Kidney epithelial cell (primary cell): ENCODE results near the gene PLIN3. TPM values are rescaled to one million over a fixed set of nuclear protein-coding genes. Genes with fewer than 3 reads are reported as not detected.
"Not testable (repeated sequence)": the region's sequence is repeated elsewhere in the genome, so short reads cannot be mapped to it uniquely, and the experiment has no call there.

Source experiments
- DNase-seq: peaks from one replicate; pipeline ENCODE4 v3.0.0-alpha.2; 2010; ENCODE audit warnings: low read depth
- H3K27me3 ChIP-seq: 2 replicates; pipeline ENCODE4 v1.6.0; 2011; ENCODE audit warnings: low read length; ENCODE audit not compliant: control insufficient read depth, insufficient read depth
- H3K36me3 ChIP-seq: 2 replicates; pipeline ENCODE4 v1.5.1; 2011; ENCODE audit warnings: low read length; ENCODE audit not compliant: control insufficient read depth, insufficient read depth
- H3K4me3 ChIP-seq: 2 replicates; pipeline ENCODE4 v1.5.1; 2011; ENCODE audit warnings: low read depth, mild to moderate bottlenecking, control low read depth, low read length
- total RNA-seq: library from RNA; depleted of rRNA; stranded (reverse); fragments of >200 nt; gene quantifications from 2 replicates; pipeline ENCODE4 v1.2.3, GENCODE V29; 2015
- TF ChIP-seq, protein P1 (sequence below): IDR thresholded peaks from 2 replicates; pipeline ENCODE4 v1.5.1; 2011; ENCODE audit warnings: mild to moderate bottlenecking, moderate library complexity, low read length, control low read depth, inconsistent platforms; ENCODE audit not compliant: insufficient read depth, poor library complexity, severe bottlenecking

PLIN3 gene
- total RNA-seq, 1 donor from 2014 or later = 59.5 TPM

DNA sequence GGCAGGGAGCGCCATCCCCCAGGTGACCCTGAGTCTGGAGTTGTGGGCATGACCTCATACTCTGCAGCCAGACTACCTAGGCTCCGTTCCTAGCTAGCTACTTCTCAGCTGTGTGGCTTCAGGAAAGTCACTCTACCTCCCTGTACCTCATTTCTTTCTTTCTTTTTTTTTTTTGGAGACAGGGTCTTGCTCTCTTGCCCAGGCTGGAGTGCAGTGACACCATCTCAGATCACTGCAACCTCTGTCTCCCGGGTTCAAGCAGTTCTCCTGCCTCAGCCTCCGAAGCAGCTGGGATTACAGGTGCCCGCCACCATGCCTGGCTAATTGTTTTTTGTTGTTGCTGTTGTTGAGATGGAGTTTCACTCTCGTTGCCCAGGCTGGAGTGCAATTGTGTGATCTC, 15.0 kb downstream of the PLIN3 start:
- Histone ChIP-seq H3K36me3 (peaks cover 3% of the 10 kb centered on the region), H3K27me3 (no peaks in the 10 kb centered on the region), H3K4me3 (no peak overlapping the region)
- TF ChIP-seq, protein P1, sequence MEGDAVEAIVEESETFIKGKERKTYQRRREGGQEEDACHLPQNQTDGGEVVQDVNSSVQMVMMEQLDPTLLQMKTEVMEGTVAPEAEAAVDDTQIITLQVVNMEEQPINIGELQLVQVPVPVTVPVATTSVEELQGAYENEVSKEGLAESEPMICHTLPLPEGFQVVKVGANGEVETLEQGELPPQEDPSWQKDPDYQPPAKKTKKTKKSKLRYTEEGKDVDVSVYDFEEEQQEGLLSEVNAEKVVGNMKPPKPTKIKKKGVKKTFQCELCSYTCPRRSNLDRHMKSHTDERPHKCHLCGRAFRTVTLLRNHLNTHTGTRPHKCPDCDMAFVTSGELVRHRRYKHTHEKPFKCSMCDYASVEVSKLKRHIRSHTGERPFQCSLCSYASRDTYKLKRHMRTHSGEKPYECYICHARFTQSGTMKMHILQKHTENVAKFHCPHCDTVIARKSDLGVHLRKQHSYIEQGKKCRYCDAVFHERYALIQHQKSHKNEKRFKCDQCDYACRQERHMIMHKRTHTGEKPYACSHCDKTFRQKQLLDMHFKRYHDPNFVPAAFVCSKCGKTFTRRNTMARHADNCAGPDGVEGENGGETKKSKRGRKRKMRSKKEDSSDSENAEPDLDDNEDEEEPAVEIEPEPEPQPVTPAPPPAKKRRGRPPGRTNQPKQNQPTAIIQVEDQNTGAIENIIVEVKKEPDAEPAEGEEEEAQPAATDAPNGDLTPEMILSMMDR = no peak
- no peak for DNase-seq

GRCh38 chr19:4851551-4852290, 15.7 kb downstream of the PLIN3 start:
- Histone ChIP-seq H3K27me3 (no peaks in the 10 kb centered on the region), H3K4me3 (no peak overlapping the region), H3K36me3 (peaks cover 3% of the 10 kb centered on the region)
- peak; percentile 88 for DNase-seq
- TF ChIP-seq, protein P1 = peak; percentile 93

DNA sequence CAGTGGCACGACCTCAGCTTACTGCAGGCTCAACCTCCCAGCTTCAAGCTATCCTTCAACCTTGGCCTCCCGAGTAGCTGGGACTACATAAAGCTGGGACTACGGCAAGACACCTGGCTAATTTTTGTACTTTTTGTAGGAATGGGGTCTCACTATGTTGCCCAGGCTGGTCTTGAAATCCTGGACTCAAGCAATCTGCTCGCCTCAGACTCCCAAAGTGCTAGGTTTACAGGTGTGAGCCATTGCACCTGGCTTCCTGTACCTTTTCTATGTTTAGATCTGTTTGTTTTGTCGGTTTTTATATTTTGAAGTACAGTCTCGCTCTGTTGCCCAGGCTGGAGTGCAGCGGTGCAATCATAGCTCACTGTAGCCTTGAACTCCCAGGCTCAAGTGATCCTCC, 18.4 kb downstream of the PLIN3 start:
- Histone ChIP-seq H3K27me3 (no peaks in the 10 kb centered on the region), H3K4me3 (no peak overlapping the region), H3K36me3 (no peaks in the 10 kb centered on the region)
- DNase-seq = no peak
- TF ChIP-seq, protein P1 = no peak

DNA sequence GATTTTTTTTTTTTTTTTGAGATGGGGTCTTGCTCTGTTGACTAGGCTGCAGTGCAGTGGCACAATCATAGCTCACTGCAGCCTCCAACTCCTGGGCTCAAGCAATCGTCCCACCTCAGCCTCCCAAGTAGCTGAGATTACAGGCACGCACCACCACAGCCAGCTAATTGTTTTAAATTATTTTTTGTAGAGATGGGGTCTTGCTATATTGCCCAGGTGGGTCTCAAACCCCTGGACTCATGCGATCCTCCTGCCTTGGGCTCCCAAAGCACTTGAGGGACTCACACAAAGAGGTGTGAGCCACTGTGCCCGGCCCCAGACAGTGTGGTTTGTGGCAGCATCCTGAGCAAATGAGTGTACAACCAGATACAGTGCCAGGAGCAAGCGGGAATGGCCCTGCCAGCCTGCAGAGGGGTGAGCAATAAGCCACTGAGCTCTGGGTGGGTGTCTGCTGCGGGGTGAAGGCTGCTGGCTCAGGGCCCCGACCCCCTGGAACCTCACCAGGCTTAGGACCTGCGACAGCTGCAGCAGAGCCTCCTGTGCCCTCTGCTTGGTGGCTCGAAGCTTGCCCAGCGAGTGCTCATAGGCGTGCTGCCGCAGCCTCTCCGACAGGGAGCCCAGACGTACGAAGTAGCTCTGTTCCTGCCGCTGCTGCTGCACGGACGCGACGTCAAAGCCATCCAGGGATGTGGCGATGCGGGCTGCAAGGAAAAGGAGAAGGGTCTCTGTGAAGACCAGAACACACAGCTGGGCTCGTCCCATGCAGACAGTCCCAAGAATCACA, 20.1 kb downstream of the PLIN3 start:
- Histone ChIP-seq H3K36me3 (no peaks in the 10 kb centered on the region), H3K27me3 (no peaks in the 10 kb centered on the region), H3K4me3 (no peak overlapping the region)
- TF ChIP-seq, protein P1 = no peak
- no peak for DNase-seq

- H3K4me3 ChIP-seq, H3K27me3 ChIP-seq, H3K36me3 ChIP-seq, DNase-seq: not testable (repeated sequence)
These were observed 21.5 kb downstream of the PLIN3 start for GRCh38 chr19:4845975-4846374.

DNA sequence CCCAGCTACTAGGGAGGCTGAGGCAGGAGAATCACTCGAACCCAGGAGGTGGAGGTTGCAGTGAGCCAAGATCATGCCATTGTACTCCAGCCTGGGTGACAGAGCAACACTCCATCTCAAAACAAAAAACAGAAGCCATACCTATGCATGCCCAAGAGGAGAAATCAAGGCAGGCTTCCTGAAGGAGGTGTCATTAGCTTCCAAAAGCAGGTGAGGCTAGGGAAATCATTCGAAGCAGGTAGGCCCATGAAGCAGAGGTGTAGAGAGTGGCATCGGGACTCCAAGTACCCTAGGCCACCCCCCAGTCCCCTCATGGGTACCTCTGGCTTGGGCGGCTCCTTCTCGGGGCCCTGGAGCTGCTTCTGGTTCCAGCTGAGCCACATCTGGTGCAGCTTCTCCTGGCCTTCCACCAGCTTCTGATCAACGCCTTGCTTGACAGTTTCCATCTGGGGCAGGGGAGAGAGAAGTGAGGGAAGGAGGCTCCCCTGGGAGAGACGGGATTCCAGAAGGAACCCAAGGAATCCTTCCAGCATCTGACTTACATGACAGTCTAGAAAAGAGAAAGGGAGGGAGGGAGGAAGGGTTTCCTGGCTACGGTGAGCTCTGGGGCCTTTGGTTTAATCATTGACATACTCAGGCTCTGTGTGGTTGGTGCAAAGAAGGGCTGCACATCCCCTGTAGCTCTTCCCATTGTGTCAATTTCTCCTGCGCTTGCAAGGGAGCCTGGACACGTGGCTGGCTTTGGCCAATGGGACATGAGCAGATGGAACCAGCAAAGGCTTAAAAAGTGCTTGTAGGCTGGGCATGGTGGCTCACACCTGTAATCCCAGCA, 22.9 kb downstream of the PLIN3 start:
- no peaks in the 10 kb centered on the region for H3K36me3 ChIP-seq

More for the DNA sequence above, 22.9 kb downstream of the PLIN3 start:
- TF ChIP-seq, protein P1 = no peak
- Histone ChIP-seq H3K4me3 (no peak overlapping the region), H3K27me3 (no peaks in the 10 kb centered on the region)
- peak; percentile 69 for DNase-seq
